H9 (cell line): ENCODE data around the gene UBALD1. TPM values are rescaled to one million over a fixed set of nuclear protein-coding genes. Genes with fewer than 3 reads are reported as not detected.

Experiments used
- DNase-seq: peaks from one replicate; pipeline ENCODE4 v3.0.0-alpha.2; 2017
- H2AFZ ChIP-seq: one replicate; pipeline ENCODE4 v1.6.1; 2013; ENCODE audit warnings: mild to moderate bottlenecking, low read length, control low read depth, moderate library complexity
- H2AK5ac ChIP-seq: 2 replicates; pipeline ENCODE4 v1.6.1; 2013; ENCODE audit warnings: low read length, control low read depth, mixed read lengths; ENCODE audit not compliant: insufficient read length
- H2BK120ac ChIP-seq: one replicate; pipeline ENCODE4 v1.6.1; 2013; ENCODE audit warnings: low read depth, mild to moderate bottlenecking, low read length, control low read depth, inconsistent platforms; ENCODE audit not compliant: poor library complexity, severe bottlenecking
- H2BK12ac ChIP-seq: 2 replicates; pipeline ENCODE4 v1.6.1; 2013; ENCODE audit warnings: low read length, control low read depth, mixed read lengths, low read depth; ENCODE audit not compliant: insufficient read length
- H2BK15ac ChIP-seq: 2 replicates; pipeline ENCODE4 v1.6.1; 2013; ENCODE audit warnings: low read depth, low read length, control low read depth
- H2BK20ac ChIP-seq: one replicate; pipeline ENCODE4 v1.6.1; 2013; ENCODE audit warnings: low read depth, mild to moderate bottlenecking, low read length, control low read depth, inconsistent platforms; ENCODE audit not compliant: poor library complexity, severe bottlenecking
- H2BK5ac ChIP-seq: 2 replicates; pipeline ENCODE4 v1.6.1; 2013; ENCODE audit warnings: low read length, control low read depth, mixed read lengths; ENCODE audit not compliant: insufficient read length
- H3K14ac ChIP-seq: 2 replicates; pipeline ENCODE4 v1.6.1; 2013; ENCODE audit warnings: low read length, control low read depth; ENCODE audit not compliant: insufficient read depth
- H3K18ac ChIP-seq: 2 replicates; pipeline ENCODE4 v1.6.1; 2013; ENCODE audit warnings: low read depth, mild to moderate bottlenecking, mixed read lengths, low read length, control low read depth; ENCODE audit not compliant: insufficient read length
- H3K23ac ChIP-seq: 2 replicates; pipeline ENCODE4 v1.6.1; 2013; ENCODE audit warnings: low read length, control low read depth, mixed read lengths, low read depth; ENCODE audit not compliant: insufficient read length
- H3K23me2 ChIP-seq: 2 replicates; pipeline ENCODE4 v1.6.1; 2013; ENCODE audit warnings: low read depth, mild to moderate bottlenecking, mixed read lengths, low read length, control low read depth; ENCODE audit not compliant: insufficient read length, poor library complexity, severe bottlenecking
- H3K27ac ChIP-seq: 2 replicates; pipeline ENCODE4 v1.5.1; 2013; ENCODE audit warnings: low read length, control low read depth, mixed read lengths, low read depth; ENCODE audit not compliant: insufficient read length
- H3K27me3 ChIP-seq: 2 replicates; pipeline ENCODE4 v1.6.1; 2013; ENCODE audit warnings: low read length, control low read depth, inconsistent platforms; ENCODE audit not compliant: insufficient read depth
- H3K4ac ChIP-seq: 2 replicates; pipeline ENCODE4 v1.6.1; 2013; ENCODE audit warnings: low read depth, mild to moderate bottlenecking, control low read depth, inconsistent platforms, low read length, moderate library complexity
- H3K4me1 ChIP-seq: 2 replicates; pipeline ENCODE4 v1.6.1; 2013; ENCODE audit warnings: low read length, control low read depth, inconsistent platforms; ENCODE audit not compliant: insufficient read depth
- H3K4me2 ChIP-seq: 2 replicates; pipeline ENCODE4 v1.6.1; 2013; ENCODE audit warnings: low read length, control low read depth, mixed read lengths; ENCODE audit not compliant: insufficient read length, insufficient read depth
- H3K56ac ChIP-seq: 2 replicates; pipeline ENCODE4 v1.6.1; 2013; ENCODE audit warnings: low read depth, mild to moderate bottlenecking, mixed read lengths, low read length, control low read depth; ENCODE audit not compliant: insufficient read length
- H3K79me1 ChIP-seq: 2 replicates; pipeline ENCODE4 v1.6.1; 2013; ENCODE audit warnings: low read depth, mild to moderate bottlenecking, moderate library complexity, low read length, control low read depth, inconsistent platforms; ENCODE audit not compliant: insufficient read depth, poor library complexity, severe bottlenecking
- H3K79me2 ChIP-seq: 2 replicates; pipeline ENCODE4 v1.6.1; 2013; ENCODE audit warnings: low read length, control low read depth, inconsistent platforms; ENCODE audit not compliant: insufficient read depth
- H3K9ac ChIP-seq: 2 replicates; pipeline ENCODE4 v1.6.1; 2013; ENCODE audit warnings: low read length, control low read depth, mixed read lengths; ENCODE audit not compliant: insufficient read length; ENCODE audit errors: extremely low read depth
- H3K9me3 ChIP-seq: one replicate; pipeline ENCODE4 v1.6.1; 2013; ENCODE audit warnings: low read depth, low read length, inconsistent platforms; ENCODE audit not compliant: control insufficient read depth
- H3T11ph ChIP-seq: one replicate; pipeline ENCODE4 v1.6.1; 2013; ENCODE audit warnings: mild to moderate bottlenecking, low read length, control low read depth, inconsistent platforms
- H4K20me1 ChIP-seq: one replicate; pipeline ENCODE4 v1.6.1; 2013; ENCODE audit not compliant: control insufficient read depth, insufficient read length, insufficient read depth
- H4K5ac ChIP-seq: 2 replicates; pipeline ENCODE4 v1.6.1; 2013; ENCODE audit warnings: low read depth, mild to moderate bottlenecking, mixed read lengths, low read length, control low read depth; ENCODE audit not compliant: insufficient read length
- H4K8ac ChIP-seq: replicated peaks from 2 replicates; pipeline ENCODE4 v1.6.1; 2013; ENCODE audit warnings: low read length, control low read depth, mixed read lengths, low read depth; ENCODE audit not compliant: insufficient read length
- H4K91ac ChIP-seq: 2 replicates; pipeline ENCODE4 v1.6.1; 2013; ENCODE audit warnings: low read depth, mild to moderate bottlenecking, moderate library complexity, mixed read lengths, low read length, control low read depth; ENCODE audit not compliant: insufficient read length
- H3K27ac Mint-ChIP-seq, 3 experiments: 2 replicates in 2 of 3; 3 replicates in 1 of 3; pipeline ENCODE4 v1.8.0; 2020 to 2021; ENCODE audit warnings: mixed read lengths in 3 of 3, mild to moderate bottlenecking in 1 of 3, moderate library complexity in 1 of 3
- H3K27me3 Mint-ChIP-seq: 2 replicates; pipeline ENCODE4 v1.8.0; 2021; ENCODE audit warnings: low read depth, mild to moderate bottlenecking, moderate library complexity, mixed read lengths
- H3K36me3 Mint-ChIP-seq, 3 experiments: 2 replicates in 2 of 3; 3 replicates in 1 of 3; pipeline ENCODE4 v1.8.0; 2020 to 2021; ENCODE audit warnings: low read depth in 3 of 3, mixed read lengths in 3 of 3; ENCODE audit not compliant: insufficient read depth in 1 of 3
- H3K4me1 Mint-ChIP-seq, 2 experiments: 2 replicates each; pipeline ENCODE4 v1.8.0; 2020; ENCODE audit warnings: mixed read lengths in 2 of 2
- H3K4me3 Mint-ChIP-seq, 2 experiments: 2 replicates in 1 of 2; 3 replicates in 1 of 2; pipeline ENCODE4 v1.8.0; 2020 to 2021; ENCODE audit warnings: mild to moderate bottlenecking in 2 of 2, mixed read lengths in 2 of 2, moderate library complexity in 1 of 2
- H3K9me3 Mint-ChIP-seq, 2 experiments: 2 replicates in 1 of 2; 3 replicates in 1 of 2; pipeline ENCODE4 v1.8.0; 2020; ENCODE audit warnings: mild to moderate bottlenecking in 2 of 2, mixed read lengths in 2 of 2, moderate library complexity in 1 of 2
- CTCF ChIP-seq: fragments of 200-600 bp; sonication (generic); conservative IDR thresholded peaks from 3 replicates; pipeline ENCODE4 v1.8.0; 2021; ENCODE audit warnings: antibody characterized with exemption, mild to moderate bottlenecking
- WGBS: extraction: QIAGEN DNeasy Blood & Tissue Kit; methylation state at CpG from one replicate; pipeline ENCODE4 v1.1.7; 2013; ENCODE audit warnings: missing lambda C conversion rate, low lambda C conversion rate, mixed read lengths; ENCODE audit not compliant: insufficient read length; ENCODE audit errors: extremely low coverage; 5-methylcytosine and 5-hydroxymethylcytosine counted together
- total RNA-seq: library from RNA; stranded (reverse); gene quantifications from 2 replicates; pipeline ENCODE4 v1.2.1, GENCODE V29; 2021

Gene UBALD1
- total RNA-seq, 1 experiment from 2014 or later = 80.9 TPM

GRCh38 chr16:4599545-4599944 lies 15.1 kb downstream of the UBALD1 start:
- no peak for TF ChIP-seq CTCF
- no peak overlapping the region for H2BK5ac ChIP-seq
- no peaks in the 10 kb centered on the region for H3K4me1 ChIP-seq
- no peak overlapping the region for H2BK12ac ChIP-seq
- H3K18ac ChIP-seq = no peak overlapping the region
- Mint-ChIP-seq H3K4me3 (no peak overlapping the region; a peak in 1 of 5 replicates), H3K9me3 (no peaks in the 10 kb centered on the region), H3K27ac (peak overlapping the region in 1 of 3 experiments; percentile 57; a peak in 2 of 7 replicates), H3K36me3 (no peaks in the 10 kb centered on the region), H3K4me1 (peaks cover 15 to 27% of the 10 kb centered on the region in 2 experiments), H3K27me3 (peaks cover 4% of the 10 kb centered on the region)
- H3K23me2 ChIP-seq = no peaks in the 10 kb centered on the region
- H2BK120ac ChIP-seq = no peak overlapping the region
- no CpG with 5 or more reads among the region's 8 CpGs for WGBS
- H2AK5ac ChIP-seq = no peak overlapping the region
- H3K79me2 ChIP-seq = no peaks in the 10 kb centered on the region
- no peak overlapping the region for H4K91ac ChIP-seq
- H3K27me3 ChIP-seq = no peaks in the 10 kb centered on the region
- no peak overlapping the region for H4K8ac ChIP-seq
- H3K14ac ChIP-seq = no peak overlapping the region
- no peak overlapping the region for H3T11ph ChIP-seq
- no peak overlapping the region for H4K5ac ChIP-seq
- H2AFZ ChIP-seq = no peak overlapping the region
- no peaks in the 10 kb centered on the region for H4K20me1 ChIP-seq
- no peaks in the 10 kb centered on the region for H3K79me1 ChIP-seq
- H3K4ac ChIP-seq = no peak overlapping the region
- no peak overlapping the region for H2BK20ac ChIP-seq
- no peak overlapping the region for H2BK15ac ChIP-seq
- no peak overlapping the region for H3K56ac ChIP-seq
- H3K27ac ChIP-seq = no peak overlapping the region
- DNase-seq = no peak
- H3K9ac ChIP-seq = no peak overlapping the region
- H3K4me2 ChIP-seq = no peak overlapping the region
- H3K9me3 ChIP-seq = no peaks in the 10 kb centered on the region
- H3K23ac ChIP-seq = no peak overlapping the region
